Stomach (tissue), 9 donors: ENCODE measurements around the gene POLR2C. TPM values are rescaled to one million over a fixed set of nuclear protein-coding genes. Genes with fewer than 3 reads are reported as not detected.

ENCODE experiments used
- DNase-seq, 2 donors: peaks; one replicate each; pipeline versions ENCODE4 v3.0.0 to v3.0.0-alpha.2; 2013 to 2019
- H3K27ac ChIP-seq, 5 donors: fragments of 200-600 bp in 4 of 5; sonication (generic) in 4 of 5; one replicate each; pipeline ENCODE4 v1.5.1; 2013 to 2019; ENCODE audit warnings: mild to moderate bottlenecking in 1 of 5, moderate library complexity in 1 of 5
- H3K27me3 ChIP-seq, 3 donors: fragments of 200-600 bp; sonication (generic); one replicate each; pipeline ENCODE4 v1.5.1; 2017 to 2019; ENCODE audit warnings: mixed run types in 1 of 3
- H3K36me3 ChIP-seq, 4 donors: fragments of 200-600 bp; sonication (generic); 1 replicate in 3 of 4; 2 replicates in 1 of 4; pipeline ENCODE4 v1.5.1; 2016 to 2019
- H3K4me1 ChIP-seq, 4 donors: fragments of 200-600 bp; sonication (generic); one replicate each; pipeline ENCODE4 v1.5.1; 2016 to 2019
- H3K4me3 ChIP-seq, 4 donors: fragments of 200-600 bp; sonication (generic) in 3 of 4; one replicate each; pipeline ENCODE4 v1.5.1; 2016 to 2019; ENCODE audit warnings: mild to moderate bottlenecking in 1 of 4
- H3K9me3 ChIP-seq, 4 donors: fragments of 200-600 bp; sonication (generic); one replicate each; pipeline ENCODE4 v1.5.1; 2016 to 2019
- CTCF ChIP-seq, 7 experiments: fragments of 450-650 bp in 4 of 7; fragments of 200-600 bp in 3 of 7; sonication (generic) in 3 of 7; IDR thresholded peaks; one replicate each; pipeline ENCODE4 v1.5.1; 2016 to 2019; ENCODE audit warnings: antibody characterized with exemption in 7 of 7, control low read depth in 2 of 7, mild to moderate bottlenecking in 1 of 7
- EP300 ChIP-seq: sonication (generic); formaldehyde crosslinking; IDR thresholded peaks from one replicate; pipeline ENCODE4 v1.6.1; 2017; ENCODE audit warnings: antibody characterized with exemption
- POLR2A ChIP-seq, 4 donors: fragments of 450-650 bp; IDR thresholded peaks; one replicate each; pipeline ENCODE4 v1.6.1; 2016; ENCODE audit warnings: antibody characterized with exemption in 4 of 4, control low read depth in 2 of 4, mild to moderate bottlenecking in 1 of 4, moderate library complexity in 1 of 4
- POLR2AphosphoS5 ChIP-seq, 3 donors: sonication (generic); formaldehyde crosslinking; IDR thresholded peaks; one replicate each; pipeline ENCODE4 v1.6.1; 2016; ENCODE audit warnings: antibody characterized with exemption in 3 of 3
- WGBS, 5 donors: extraction: QIAGEN DNeasy Blood & Tissue Kit in 3 of 5; methylation state at CpG; one replicate each; pipeline versions ENCODE4 v1.1.5 to v1.1.7; 2013 to 2018; 5-methylcytosine and 5-hydroxymethylcytosine counted together
- intact Hi-C: fragments of 100-400 bp; cut with DNase I; formaldehyde crosslinking; loops from one replicate; pipeline ENCODE4 v1.15.1; 2023; ENCODE audit warnings: low total_unique reads
- polyA plus RNA-seq, 3 donors: library from polyadenylated mRNA; stranded (reverse); fragments of 200-250 nt; gene quantifications; one replicate each; pipeline ENCODE4 v1.2.3, GENCODE V29; 2013
- total RNA-seq, 5 donors: library from RNA; depleted of rRNA; stranded (reverse); fragments of >200 nt; gene quantifications; one replicate each; pipeline versions ENCODE4 v1.1.0 to v1.2.3, GENCODE V29; 2014 to 2016
- donor health status: healthy with polysubstance abuse.
- donor health status: Bipolar disorder and iron deficiency.
- donor health status: healthy.

POLR2C gene
- total and polyA plus RNA-seq, 8 donors = 31.8 to 162 (median 67.8) TPM

- 42 to 60% (median 50%) methylated on average over 4 of the region's 4 CpGs for WGBS, 5 donors
- no peak for DNase-seq
- Histone ChIP-seq H3K4me3 (no peak overlapping the region), H3K27ac (peak overlapping the region; percentile 37 to 73 (median 67)), H3K9me3 (no peaks in the 10 kb centered on the region), H3K4me1 (peaks cover 28 to 63% (median 57%) of the 10 kb centered on the region in 4 donors), H3K36me3 (peaks cover 53 to 79% (median 78%) of the 10 kb centered on the region in 4 donors), H3K27me3 (no peaks in the 10 kb centered on the region)
- intact Hi-C loops = no loop called here
- TF ChIP-seq EP300 (no peak), POLR2AphosphoS5 (IDR thresholded peaks at IDR 0.05) (no peak), POLR2A (IDR thresholded peaks at IDR 0.05) (no peak), CTCF (IDR thresholded peaks at IDR 0.05) (no peak)
Measured at GRCh38 chr16:57472665-57473060, 10.2 kb downstream of the POLR2C start.

- no peaks in the 10 kb centered on the region for H3K27me3 ChIP-seq
- 88 to 94% (median 88%) methylated on average over 7 to 14 of the region's 14 CpGs for WGBS, 5 donors
- no peaks in the 10 kb centered on the region for H3K9me3 ChIP-seq
- H3K36me3 ChIP-seq = peaks cover 53 to 79% (median 72%) of the 10 kb centered on the region in 4 donors
- no peak for DNase-seq
- peak overlapping the region in 3 of 5 donors; percentile 67 to 73 (median 71) for H3K27ac ChIP-seq
- no peak overlapping the region for H3K4me3 ChIP-seq
- peaks cover 35 to 69% (median 63%) of the 10 kb centered on the region in 4 donors for H3K4me1 ChIP-seq
- no peak for TF ChIP-seq POLR2A (IDR thresholded peaks at IDR 0.05)
- intact Hi-C loops = no loop called here
Measured at GRCh38 chr16:57473176-57473840, 10.8 kb downstream of the POLR2C start.

GRCh38 chr16:57473906-57474305 is 11.4 kb downstream of the POLR2C start:
- intact Hi-C loops = no loop called here
- Histone ChIP-seq H3K27me3 (no peaks in the 10 kb centered on the region), H3K4me3 (no peak overlapping the region), H3K27ac (no peak overlapping the region), H3K4me1 (peaks cover 41 to 75% (median 69%) of the 10 kb centered on the region in 4 donors), H3K9me3 (no peaks in the 10 kb centered on the region), H3K36me3 (peaks cover 49 to 74% (median 66%) of the 10 kb centered on the region in 4 donors)
- no peak for DNase-seq
- TF ChIP-seq POLR2A (IDR thresholded peaks at IDR 0.05) = no peak
- 74 to 81% (median 80%) methylated on average over 8 of the region's 8 CpGs for WGBS, 5 donors

GRCh38 chr16:57474671-57475661 is 12.5 kb downstream of the POLR2C start:
- TF ChIP-seq EP300 (no peak), POLR2A (IDR thresholded peaks at IDR 0.05) (no peak), POLR2AphosphoS5 (IDR thresholded peaks at IDR 0.05) (no peak), CTCF (IDR thresholded peaks at IDR 0.05) (no peak)
- Histone ChIP-seq H3K36me3 (peaks cover 39 to 64% (median 55%) of the 10 kb centered on the region in 4 donors), H3K4me3 (no peak overlapping the region), H3K9me3 (no peaks in the 10 kb centered on the region), H3K27me3 (no peaks in the 10 kb centered on the region), H3K27ac (no peak overlapping the region), H3K4me1 (peaks cover 51 to 81% (median 76%) of the 10 kb centered on the region in 4 donors)
- 75 to 86% (median 84%) methylated on average over 23 to 30 of the region's 30 CpGs for WGBS, 5 donors
- DNase-seq = no peak
- intact Hi-C loops = no loop called here

- no peaks in the 10 kb centered on the region for H3K27me3 ChIP-seq
- peaks cover 53 to 81% (median 76%) of the 10 kb centered on the region in 4 donors for H3K4me1 ChIP-seq
- no peak overlapping the region for H3K4me3 ChIP-seq
- H3K36me3 ChIP-seq = peaks cover 32 to 55% (median 46%) of the 10 kb centered on the region in 4 donors
- H3K27ac ChIP-seq = peak overlapping the region in 3 of 5 donors; percentile 4 to 45 (median 32)
- no peaks in the 10 kb centered on the region for H3K9me3 ChIP-seq
- 19 to 37% (median 28%) methylated on average over 9 to 12 of the region's 12 CpGs for WGBS, 5 donors
- intact Hi-C loops = no loop called here
- peak in 4 of 7 experiments; percentile 20 to 56 (median 28) for TF ChIP-seq CTCF (IDR thresholded peaks at IDR 0.05)
- no peak for TF ChIP-seq POLR2AphosphoS5 (IDR thresholded peaks at IDR 0.05)
- peak in 1 of 2 donors; percentile 83 for DNase-seq
Measured at GRCh38 chr16:57475711-57476339, 13.3 kb downstream of the POLR2C start.
